Neural progenitor cell (in vitro differentiated cells): ENCODE results near the gene EIF2AK3. TPM values are rescaled to one million over a fixed set of nuclear protein-coding genes. Genes with fewer than 3 reads are reported as not detected.
"Not testable (repeated sequence)": the region's sequence is repeated elsewhere in the genome, so short reads cannot be mapped to it uniquely, and the experiment has no call there.

Source experiments
- DNase-seq: peaks from one replicate; pipeline ENCODE4 v3.0.0-alpha.2; 2016; ENCODE audit warnings: low spot score
- H2AFZ ChIP-seq: fragments of 200-600 bp; sonication (generic); replicated peaks from 2 replicates; pipeline ENCODE4 v1.6.1; 2016; ENCODE audit warnings: antibody characterized with exemption
- H3F3A ChIP-seq: fragments of 200-600 bp; sonication (generic); 2 replicates; pipeline ENCODE4 v1.6.1; 2016; ENCODE audit warnings: antibody characterized with exemption, low read depth
- H3K27ac ChIP-seq: fragments of 200-600 bp; sonication (generic); 2 replicates; pipeline ENCODE4 v1.5.1; 2016; ENCODE audit warnings: mild to moderate bottlenecking
- H3K27me3 ChIP-seq: fragments of 200-600 bp; sonication (generic); 2 replicates; pipeline ENCODE4 v1.6.1; 2016; ENCODE audit warnings: mild to moderate bottlenecking, moderate library complexity
- H3K36me3 ChIP-seq: fragments of 200-600 bp; sonication (generic); 2 replicates; pipeline ENCODE4 v1.5.1; 2016
- H3K4me1 ChIP-seq: fragments of 200-600 bp; sonication (generic); 2 replicates; pipeline ENCODE4 v1.6.1; 2016; ENCODE audit warnings: mixed run types
- H3K4me2 ChIP-seq: fragments of 200-600 bp; sonication (generic); 2 replicates; pipeline ENCODE4 v1.6.1; 2016
- H3K4me3 ChIP-seq: fragments of 200-600 bp; sonication (generic); 2 replicates; pipeline ENCODE4 v1.5.1; 2016
- H3K79me2 ChIP-seq: fragments of 200-600 bp; sonication (generic); 2 replicates; pipeline ENCODE4 v1.6.1; 2016; ENCODE audit warnings: low read depth
- H3K9ac ChIP-seq: fragments of 200-600 bp; sonication (generic); 2 replicates; pipeline ENCODE4 v1.6.1; 2016
- H3K9me3 ChIP-seq: fragments of 200-600 bp; sonication (generic); 2 replicates; pipeline ENCODE4 v1.5.1; 2016; ENCODE audit warnings: low read depth
- H4K20me1 ChIP-seq: fragments of 200-600 bp; sonication (generic); 2 replicates; pipeline ENCODE4 v1.6.1; 2016; ENCODE audit warnings: low read depth
- H3K27ac Mint-ChIP-seq: 3 replicates; pipeline ENCODE4 v1.8.0; 2021; ENCODE audit warnings: mixed read lengths
- H3K27me3 Mint-ChIP-seq: 2 replicates; pipeline ENCODE4 v1.8.0; 2022; ENCODE audit warnings: low read depth, mild to moderate bottlenecking, inconsistent platforms, moderate library complexity, mixed read lengths; ENCODE audit not compliant: insufficient read depth
- H3K36me3 Mint-ChIP-seq: 3 replicates; pipeline ENCODE4 v1.8.0; 2021; ENCODE audit warnings: mixed read lengths
- H3K4me1 Mint-ChIP-seq: 3 replicates; pipeline ENCODE4 v1.8.0; 2021; ENCODE audit warnings: mixed read lengths
- H3K4me3 Mint-ChIP-seq: 3 replicates; pipeline ENCODE4 v1.8.0; 2021; ENCODE audit warnings: mild to moderate bottlenecking, moderate library complexity, mixed read lengths
- H3K9me3 Mint-ChIP-seq: 3 replicates; pipeline ENCODE4 v1.8.0; 2020; ENCODE audit warnings: mixed read lengths
- CTCF ChIP-seq: fragments of 200-600 bp; sonication (generic); IDR thresholded peaks from 2 replicates; pipeline ENCODE4 v1.5.1; 2017; ENCODE audit warnings: antibody characterized with exemption, mild to moderate bottlenecking
- EZH2 ChIP-seq: fragments of 200-600 bp; sonication (generic); IDR thresholded peaks from 2 replicates; pipeline ENCODE4 v1.6.1; 2017; ENCODE audit warnings: antibody characterized with exemption, mild to moderate bottlenecking, moderate library complexity
- EZH2phosphoT487 ChIP-seq: fragments of 200-600 bp; sonication (generic); IDR thresholded peaks from 2 replicates; pipeline ENCODE4 v1.6.1; 2017; ENCODE audit warnings: antibody characterized with exemption
- total RNA-seq: library from RNA; depleted of rRNA; stranded (reverse); fragments of >200 nt; gene quantifications from 2 replicates; pipeline ENCODE4 v1.2.3, GENCODE V29; 2015; ENCODE audit warnings: low replicate concordance

Gene EIF2AK3
- total RNA-seq, 1 donor from 2014 or later = 21.6 TPM

GRCh38 chr2:88626171-88627054, 851 bp downstream of the EIF2AK3 start:
- peak overlapping the region; percentile 70 for H2AFZ ChIP-seq
- no peaks in the 10 kb centered on the region for H4K20me1 ChIP-seq
- H3K79me2 ChIP-seq = peaks cover 52% of the 10 kb centered on the region

GRCh38 chr2:88624477-88624876, 2.8 kb downstream of the EIF2AK3 start:
- TF ChIP-seq CTCF = no peak
- no peak for TF ChIP-seq EZH2
- TF ChIP-seq EZH2phosphoT487 = no peak
- no peaks in the 10 kb centered on the region for H4K20me1 ChIP-seq
- no peak for DNase-seq
- H3K9ac ChIP-seq = no peak overlapping the region
- no peaks in the 10 kb centered on the region for H3K27me3 ChIP-seq
- no peak overlapping the region for H3K27ac ChIP-seq
- Mint-ChIP-seq H3K27ac (no peak overlapping the region), H3K4me1 (peaks cover 7% of the 10 kb centered on the region), H3K36me3 (peaks cover 1% of the 10 kb centered on the region), H3K4me3 (no peak overlapping the region), H3K27me3 (no peaks in the 10 kb centered on the region), H3K9me3 (no peaks in the 10 kb centered on the region)
- peaks cover 25% of the 10 kb centered on the region for H3F3A ChIP-seq
- H3K9me3 ChIP-seq = no peaks in the 10 kb centered on the region
- H3K36me3 ChIP-seq = no peaks in the 10 kb centered on the region
- H3K4me2 ChIP-seq = no peak overlapping the region
- H3K79me2 ChIP-seq = peaks cover 71% of the 10 kb centered on the region
- no peak overlapping the region for H3K4me3 ChIP-seq
- H2AFZ ChIP-seq = no peak overlapping the region
- H3K4me1 ChIP-seq = peaks cover 16% of the 10 kb centered on the region

More at GRCh38 chr2:88626171-88627054, 851 bp downstream of the EIF2AK3 start:
- peaks cover 25% of the 10 kb centered on the region for H3F3A ChIP-seq
- no peaks in the 10 kb centered on the region for H3K36me3 ChIP-seq
- peak overlapping the region; percentile 79 for H3K27ac ChIP-seq
- peak overlapping the region; percentile 96 for H3K4me3 ChIP-seq
- H3K4me3 Mint-ChIP-seq = peak overlapping the region; percentile 94
- peak; percentile 69 for DNase-seq
- peak overlapping the region; percentile 97 for H3K4me2 ChIP-seq
- H3K4me1 ChIP-seq = peaks cover 16% of the 10 kb centered on the region
- no peaks in the 10 kb centered on the region for H3K27me3 ChIP-seq
- peaks cover 4% of the 10 kb centered on the region for H3K4me1 Mint-ChIP-seq
- peak overlapping the region; percentile 84 for H3K9ac ChIP-seq
- H3K27me3 Mint-ChIP-seq = no peaks in the 10 kb centered on the region
- no peaks in the 10 kb centered on the region for H3K9me3 Mint-ChIP-seq
- no peaks in the 10 kb centered on the region for H3K9me3 ChIP-seq
- H3K27ac Mint-ChIP-seq = peak overlapping the region; percentile 86
- TF ChIP-seq EZH2 = no peak
- TF ChIP-seq CTCF = no peak
- no peak for TF ChIP-seq EZH2phosphoT487
- peaks cover 1% of the 10 kb centered on the region for H3K36me3 Mint-ChIP-seq

- not testable (repeated sequence) for H3K4me3 Mint-ChIP-seq, H2AFZ ChIP-seq, H3K27me3 ChIP-seq, H3K27ac ChIP-seq, DNase-seq, H4K20me1 ChIP-seq, H3K36me3 Mint-ChIP-seq, H3K4me2 ChIP-seq, H3K9ac ChIP-seq, H3K4me1 Mint-ChIP-seq, H3K9me3 Mint-ChIP-seq, H3K4me3 ChIP-seq, H3K27ac Mint-ChIP-seq, H3K9me3 ChIP-seq, H3K27me3 Mint-ChIP-seq, H3K36me3 ChIP-seq
- Histone ChIP-seq H3F3A (peaks cover 25% of the 10 kb centered on the region), H3K79me2 (peaks cover 77% of the 10 kb centered on the region), H3K4me1 (peaks cover 16% of the 10 kb centered on the region)
Observed at GRCh38 chr2:88623831-88624465, 3.3 kb downstream of the EIF2AK3 start.

- H4K20me1 ChIP-seq = peaks cover 3% of the 10 kb centered on the region
- H3K9me3 ChIP-seq = no peaks in the 10 kb centered on the region
- no peaks in the 10 kb centered on the region for H3K9me3 Mint-ChIP-seq
- no peaks in the 10 kb centered on the region for H3K36me3 ChIP-seq
- no peak for TF ChIP-seq EZH2phosphoT487
- TF ChIP-seq CTCF = no peak
- TF ChIP-seq EZH2 = no peak
- peaks cover 2% of the 10 kb centered on the region for H3K27me3 Mint-ChIP-seq
- H3K79me2 ChIP-seq = peaks cover 77% of the 10 kb centered on the region
- no peak overlapping the region for H3K4me3 Mint-ChIP-seq
- no peak overlapping the region for H2AFZ ChIP-seq
- no peak overlapping the region for H3K9ac ChIP-seq
- H3K4me2 ChIP-seq = no peak overlapping the region
- no peak overlapping the region for H3K27ac Mint-ChIP-seq
- H3F3A ChIP-seq = peaks cover 12% of the 10 kb centered on the region
- peaks cover 1% of the 10 kb centered on the region for H3K36me3 Mint-ChIP-seq
- no peaks in the 10 kb centered on the region for H3K27me3 ChIP-seq
- DNase-seq = no peak
- H3K4me1 ChIP-seq = peaks cover 16% of the 10 kb centered on the region
- H3K4me3 ChIP-seq = no peak overlapping the region
- peaks cover 3% of the 10 kb centered on the region for H3K4me1 Mint-ChIP-seq
- no peak overlapping the region for H3K27ac ChIP-seq
Observed at GRCh38 chr2:88622307-88622706, 5.0 kb downstream of the EIF2AK3 start.
